SH-SY5Y (cell line): ENCODE data around the gene AK5.

ENCODE experiments used
- GATA2 ChIP-seq: IDR thresholded peaks from 2 replicates; pipeline ENCODE4 v1.6.1; 2011; ENCODE audit warnings: mild to moderate bottlenecking, low read depth, low read length
- GATA3 ChIP-seq: IDR thresholded peaks from 2 replicates; pipeline ENCODE4 v1.6.1; 2011; ENCODE audit warnings: low read depth, mild to moderate bottlenecking, low read length, moderate library complexity

GRCh38 chr1:77433934-77434333, 152.1 kb downstream of the AK5 start:
- TF ChIP-seq GATA2 = no peak
- no peak for TF ChIP-seq GATA3
